ENCODE results near the gene KCNT2. TPM values are rescaled to one million over a fixed set of nuclear protein-coding genes. Genes with fewer than 3 reads are reported as not detected.

The KCNT2 gene
- total and polyA plus RNA-seq, 9 of the 15 experiments (the other 6 are each of a cell fraction or from before 2014, with no cell fraction given), result 0.13 to 0.73 (median 0.28) TPM

DNA sequence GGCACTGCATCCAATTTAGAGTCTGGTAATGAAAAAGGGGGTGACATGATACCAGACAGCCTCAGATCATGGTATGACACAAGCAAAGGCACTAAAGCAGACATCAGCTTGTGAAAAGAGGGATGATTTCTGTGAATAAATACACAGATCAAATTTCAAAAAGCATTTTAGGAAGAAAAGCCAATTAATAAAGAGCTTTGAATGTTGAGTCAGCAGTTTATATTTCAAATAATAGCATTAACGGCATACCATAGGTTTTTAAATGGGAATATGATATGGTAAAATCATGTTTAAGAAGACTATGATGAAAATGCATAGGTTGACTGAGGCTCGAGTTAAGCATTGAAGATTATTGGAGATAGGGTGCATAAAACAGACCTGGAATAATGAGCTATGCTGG lies 13.5 kb downstream of the KCNT2 start:
- no peak for DNase-seq (ENCODE audit: extremely low read depth in 1 of 4, low spot score in 3 of 4)
- no TSS peak for BruUV-seq (replicated peaks)
- Histone ChIP-seq H3K4me2 (ENCODE audit: insufficient read depth, low read length) (no peak overlapping the region), H3K79me2 (ENCODE audit: control insufficient read depth, insufficient read depth, low read length) (no peaks in the 10 kb centered on the region), H3K4me1 (replicated peaks in 1 of 2; ENCODE audit: control insufficient read depth in 2 of 2, insufficient read depth in 2 of 2, low read length in 2 of 2) (no peaks in the 10 kb centered on the region), H3K9me1 (ENCODE audit: control insufficient read depth, insufficient read depth, low read length) (no peaks in the 10 kb centered on the region), H3K27ac (ENCODE audit: extremely low read depth, low read depth, low read length) (no peak overlapping the region), H3K9me3 (replicated peaks; ENCODE audit: control insufficient read depth, insufficient read depth, low read depth, low read length) (no peaks in the 10 kb centered on the region; the same call in 1 of the 2 replicates), H3K36me3 (ENCODE audit: control insufficient read depth, insufficient read depth, low read length) (no peaks in the 10 kb centered on the region), H2AFZ (ENCODE audit: low read depth, low read length) (no peak overlapping the region), H3K27me3 (ENCODE audit: control insufficient read depth in 2 of 2, insufficient read depth in 2 of 2, low read length in 2 of 2) (no peaks in the 10 kb centered on the region), H3K4me3 (no peak overlapping the region), H3K9ac (ENCODE audit: insufficient read depth in 1 of 2, low read depth in 2 of 2, low read length in 2 of 2) (no peak overlapping the region), H4K20me1 (replicated peaks; ENCODE audit: control insufficient read depth, insufficient read depth, low read length) (no peaks in the 10 kb centered on the region)
- intact Hi-C loops (cut with micrococcal nuclease) (no loop called here), in situ Hi-C loops (cut with MboI) (no loop called here)
- ChIA-PET POLR2A (no interaction called here), CTCF (ENCODE audit: low intra/inter-chr PET ratio) (no interaction called here)
- FAIRE-seq, result no peak
- 23% methylated on average over 2 of the region's 2 CpGs for WGBS (ENCODE audit: insufficient coverage, low coverage, missing lambda C conversion rate)
- ATAC-seq, result no peak
- TF ChIP-seq TCFL5 (CRISPR knock-in tag; conservative IDR thresholded peaks at IDR 0.05), result no peak
- TF ChIP-seq, protein P1, sequence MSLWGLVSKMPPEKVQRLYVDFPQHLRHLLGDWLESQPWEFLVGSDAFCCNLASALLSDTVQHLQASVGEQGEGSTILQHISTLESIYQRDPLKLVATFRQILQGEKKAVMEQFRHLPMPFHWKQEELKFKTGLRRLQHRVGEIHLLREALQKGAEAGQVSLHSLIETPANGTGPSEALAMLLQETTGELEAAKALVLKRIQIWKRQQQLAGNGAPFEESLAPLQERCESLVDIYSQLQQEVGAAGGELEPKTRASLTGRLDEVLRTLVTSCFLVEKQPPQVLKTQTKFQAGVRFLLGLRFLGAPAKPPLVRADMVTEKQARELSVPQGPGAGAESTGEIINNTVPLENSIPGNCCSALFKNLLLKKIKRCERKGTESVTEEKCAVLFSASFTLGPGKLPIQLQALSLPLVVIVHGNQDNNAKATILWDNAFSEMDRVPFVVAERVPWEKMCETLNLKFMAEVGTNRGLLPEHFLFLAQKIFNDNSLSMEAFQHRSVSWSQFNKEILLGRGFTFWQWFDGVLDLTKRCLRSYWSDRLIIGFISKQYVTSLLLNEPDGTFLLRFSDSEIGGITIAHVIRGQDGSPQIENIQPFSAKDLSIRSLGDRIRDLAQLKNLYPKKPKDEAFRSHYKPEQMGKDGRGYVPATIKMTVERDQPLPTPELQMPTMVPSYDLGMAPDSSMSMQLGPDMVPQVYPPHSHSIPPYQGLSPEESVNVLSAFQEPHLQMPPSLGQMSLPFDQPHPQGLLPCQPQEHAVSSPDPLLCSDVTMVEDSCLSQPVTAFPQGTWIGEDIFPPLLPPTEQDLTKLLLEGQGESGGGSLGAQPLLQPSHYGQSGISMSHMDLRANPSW (CRISPR knock-in tag; IDR thresholded peaks at IDR 0.05), result no peak
- peak; percentile 85 for TF ChIP-seq MAFK (IDR thresholded peaks at IDR 0.05; ENCODE audit: low read length)
- no peak for TF ChIP-seq ELF4 (CRISPR knock-in tag; IDR thresholded peaks at IDR 0.05)
- peak; percentile 80 for TF ChIP-seq MAFG (tag; conservative IDR thresholded peaks at IDR 0.05)
- peak; percentile 79 for TF ChIP-seq C11orf30 (IDR thresholded peaks at IDR 0.05; ENCODE audit: low read depth)
- TF ChIP-seq ZBED1 (IDR thresholded peaks at IDR 0.05), result no peak
- TF ChIP-seq, protein P2, sequence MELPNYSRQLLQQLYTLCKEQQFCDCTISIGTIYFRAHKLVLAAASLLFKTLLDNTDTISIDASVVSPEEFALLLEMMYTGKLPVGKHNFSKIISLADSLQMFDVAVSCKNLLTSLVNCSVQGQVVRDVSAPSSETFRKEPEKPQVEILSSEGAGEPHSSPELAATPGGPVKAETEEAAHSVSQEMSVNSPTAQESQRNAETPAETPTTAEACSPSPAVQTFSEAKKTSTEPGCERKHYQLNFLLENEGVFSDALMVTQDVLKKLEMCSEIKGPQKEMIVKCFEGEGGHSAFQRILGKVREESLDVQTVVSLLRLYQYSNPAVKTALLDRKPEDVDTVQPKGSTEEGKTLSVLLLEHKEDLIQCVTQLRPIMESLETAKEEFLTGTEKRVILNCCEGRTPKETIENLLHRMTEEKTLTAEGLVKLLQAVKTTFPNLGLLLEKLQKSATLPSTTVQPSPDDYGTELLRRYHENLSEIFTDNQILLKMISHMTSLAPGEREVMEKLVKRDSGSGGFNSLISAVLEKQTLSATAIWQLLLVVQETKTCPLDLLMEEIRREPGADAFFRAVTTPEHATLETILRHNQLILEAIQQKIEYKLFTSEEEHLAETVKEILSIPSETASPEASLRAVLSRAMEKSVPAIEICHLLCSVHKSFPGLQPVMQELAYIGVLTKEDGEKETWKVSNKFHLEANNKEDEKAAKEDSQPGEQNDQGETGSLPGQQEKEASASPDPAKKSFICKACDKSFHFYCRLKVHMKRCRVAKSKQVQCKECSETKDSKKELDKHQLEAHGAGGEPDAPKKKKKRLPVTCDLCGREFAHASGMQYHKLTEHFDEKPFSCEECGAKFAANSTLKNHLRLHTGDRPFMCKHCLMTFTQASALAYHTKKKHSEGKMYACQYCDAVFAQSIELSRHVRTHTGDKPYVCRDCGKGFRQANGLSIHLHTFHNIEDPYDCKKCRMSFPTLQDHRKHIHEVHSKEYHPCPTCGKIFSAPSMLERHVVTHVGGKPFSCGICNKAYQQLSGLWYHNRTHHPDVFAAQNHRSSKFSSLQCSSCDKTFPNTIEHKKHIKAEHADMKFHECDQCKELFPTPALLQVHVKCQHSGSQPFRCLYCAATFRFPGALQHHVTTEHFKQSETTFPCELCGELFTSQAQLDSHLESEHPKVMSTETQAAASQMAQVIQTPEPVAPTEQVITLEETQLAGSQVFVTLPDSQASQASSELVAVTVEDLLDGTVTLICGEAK (IDR thresholded peaks at IDR 0.05), result no peak
- TF ChIP-seq, protein P2 (CRISPR knock-in tag; IDR thresholded peaks at IDR 0.05), result no peak
- peak; percentile 78 for TF ChIP-seq MAFF (IDR thresholded peaks at IDR 0.05; ENCODE audit: low read length)
- TF ChIP-seq TARDBP (IDR thresholded peaks at IDR 0.05), result no peak
- TF ChIP-seq FIP1L1 (IDR thresholded peaks at IDR 0.05; ENCODE audit: low read depth, low read length, poor library complexity, severe bottlenecking), result no peak
- no peak for TF ChIP-seq BMI1 (IDR thresholded peaks at IDR 0.05; ENCODE audit: low read length)
- no peak for TF ChIP-seq JUNB (CRISPR knock-in tag; conservative IDR thresholded peaks at IDR 0.05)
